Activated T-cell treated with anti-CD3 and anti-CD28 coated beads, Interleukin-2, amount 50 U/mL, for 24 hours (primary cell): ENCODE data around the gene LRP10.

Experiments
- DNase-seq: peaks from one replicate; pipeline ENCODE4 v3.0.0-alpha.2; 2020
- H3K27ac Mint-ChIP-seq: 2 replicates; pipeline ENCODE4 v1.8.0; 2020; ENCODE audit warnings: mild to moderate bottlenecking, mixed read lengths
- H3K27me3 Mint-ChIP-seq: 2 replicates; pipeline ENCODE4 v1.8.0; 2020; ENCODE audit warnings: mixed read lengths
- H3K36me3 Mint-ChIP-seq: 2 replicates; pipeline ENCODE4 v1.8.0; 2020; ENCODE audit warnings: low read depth, mixed read lengths
- H3K4me1 Mint-ChIP-seq: 2 replicates; pipeline ENCODE4 v1.8.0; 2020; ENCODE audit warnings: low read depth, mixed read lengths
- H3K4me3 Mint-ChIP-seq: 2 replicates; pipeline ENCODE4 v1.8.0; 2020; ENCODE audit warnings: mild to moderate bottlenecking, moderate library complexity, mixed read lengths
- H3K9me3 Mint-ChIP-seq: 2 replicates; pipeline ENCODE4 v1.8.0; 2020; ENCODE audit warnings: mixed read lengths

The LRP10 gene

GRCh38 chr14:22926316-22926715 is 54.8 kb downstream of the LRP10 start:
- Mint-ChIP-seq H3K27ac (peak overlapping the region; percentile 35), H3K4me3 (no peak overlapping the region), H3K36me3 (peaks cover 35% of the 10 kb centered on the region), H3K27me3 (no peaks in the 10 kb centered on the region), H3K4me1 (peaks cover 35% of the 10 kb centered on the region), H3K9me3 (no peaks in the 10 kb centered on the region)
- no peak for DNase-seq

DNA sequence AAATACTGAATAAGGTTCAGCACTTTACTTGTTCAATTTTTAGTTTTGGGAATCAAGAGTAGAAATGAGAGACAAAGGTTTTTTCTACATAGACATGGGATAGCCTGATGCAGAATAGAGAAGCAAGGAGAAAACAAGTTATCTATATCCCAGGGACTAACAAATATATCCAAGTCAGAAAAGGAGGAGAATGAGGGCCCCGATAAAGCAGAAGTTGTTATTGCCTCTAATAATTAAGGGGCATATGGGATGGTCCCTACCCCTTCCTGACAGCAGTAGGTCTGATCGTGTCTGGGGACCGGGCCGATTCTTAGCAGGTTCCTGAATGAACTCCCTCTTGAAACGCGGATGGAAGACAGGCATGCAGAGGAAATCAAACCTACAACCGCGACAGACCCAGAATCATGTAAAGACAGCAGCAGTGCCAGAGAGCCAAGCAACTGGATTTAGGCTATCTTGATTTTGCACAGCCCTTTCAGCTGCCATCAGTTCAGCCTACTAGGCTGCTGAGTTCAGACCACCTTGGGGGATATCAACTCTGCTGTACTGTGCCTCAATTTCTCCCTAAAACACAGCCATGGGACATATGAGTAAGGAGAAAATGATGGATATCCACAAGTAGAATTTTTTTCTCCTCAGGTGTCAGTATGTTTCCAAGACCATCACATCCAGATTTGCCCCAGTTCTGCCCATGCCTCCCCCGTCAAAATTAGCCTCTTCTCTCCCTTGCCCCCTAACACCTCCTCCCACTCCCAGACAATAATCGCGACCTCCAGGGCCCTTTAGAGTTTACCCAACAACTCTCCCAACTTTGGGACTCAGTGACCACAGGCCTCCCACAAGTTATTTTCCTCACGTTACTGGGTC is 56.9 kb downstream of the LRP10 start:
- no peak overlapping the region for H3K4me3 Mint-ChIP-seq
- H3K27me3 Mint-ChIP-seq = no peaks in the 10 kb centered on the region
- peaks cover 20% of the 10 kb centered on the region for H3K36me3 Mint-ChIP-seq
- H3K9me3 Mint-ChIP-seq = no peaks in the 10 kb centered on the region
- H3K4me1 Mint-ChIP-seq = peaks cover 42% of the 10 kb centered on the region
- DNase-seq = peak; percentile 46
- H3K27ac Mint-ChIP-seq = no peak overlapping the region

GRCh38 chr14:22929104-22929960 is 57.8 kb downstream of the LRP10 start, which contains the start of gene PRMT5:
Gene PRMT5, minus strand, starts transcription at chr14:22929376. Its CDS starts 15 bp downstream, at chr14:22929361.
- Mint-ChIP-seq H3K27ac (no peak within 1 kb of the TSS), H3K36me3 (peaks cover 11% of the 10 kb centered on the region), H3K4me3 (no peak within 1 kb of the TSS), H3K4me1 (peaks cover 42% of the 10 kb centered on the region), H3K27me3 (no peaks in the 10 kb centered on the region), H3K9me3 (no peaks in the 10 kb centered on the region)
- peak; percentile 98 for DNase-seq

DNA sequence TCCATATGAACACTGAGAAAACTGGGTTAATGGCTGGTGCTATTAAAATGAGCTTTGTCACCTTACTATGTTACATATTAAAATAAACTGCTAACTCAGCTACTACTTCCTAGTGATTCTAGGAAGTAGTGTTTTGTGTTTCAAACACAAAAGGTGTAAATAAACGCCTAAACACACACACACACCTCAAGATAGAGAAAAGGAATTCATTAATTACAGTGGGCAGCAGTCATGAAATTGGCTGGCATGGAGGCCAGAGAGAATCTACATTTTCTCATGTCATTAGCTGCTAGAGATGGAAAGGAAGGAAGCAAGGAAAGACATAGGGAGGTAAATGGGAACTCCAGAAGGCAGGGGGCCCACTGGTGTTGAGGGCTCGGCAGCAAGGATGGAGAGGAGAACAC is 58.4 kb downstream of the LRP10 start:
- no peaks in the 10 kb centered on the region for H3K27me3 Mint-ChIP-seq
- H3K4me1 Mint-ChIP-seq = peaks cover 42% of the 10 kb centered on the region
- H3K27ac Mint-ChIP-seq = no peak overlapping the region
- H3K4me3 Mint-ChIP-seq = no peak overlapping the region
- H3K9me3 Mint-ChIP-seq = no peaks in the 10 kb centered on the region
- DNase-seq = no peak
- peaks cover 5% of the 10 kb centered on the region for H3K36me3 Mint-ChIP-seq
